Measurements from ENCODE around the gene CX3CR1.

Gene CX3CR1

GRCh38 chr3:39299279-39299678, 19.4 kb upstream of the CX3CR1 start:
- Histone ChIP-seq H3K4me3 (ENCODE audit: severe bottlenecking) (no peak overlapping the region), H3K27ac (ENCODE audit: poor library complexity, severe bottlenecking) (no peak overlapping the region), H3K9me3 (ENCODE audit: severe bottlenecking) (no peaks in the 10 kb centered on the region), H3K36me3 (ENCODE audit: low read depth) (no peaks in the 10 kb centered on the region), H3K27me3 (ENCODE audit: insufficient read depth, poor library complexity, severe bottlenecking) (peaks cover 2% of the 10 kb centered on the region), H3K4me1 (ENCODE audit: insufficient read depth, poor library complexity, severe bottlenecking) (no peaks in the 10 kb centered on the region)
- TF ChIP-seq, protein P1, sequence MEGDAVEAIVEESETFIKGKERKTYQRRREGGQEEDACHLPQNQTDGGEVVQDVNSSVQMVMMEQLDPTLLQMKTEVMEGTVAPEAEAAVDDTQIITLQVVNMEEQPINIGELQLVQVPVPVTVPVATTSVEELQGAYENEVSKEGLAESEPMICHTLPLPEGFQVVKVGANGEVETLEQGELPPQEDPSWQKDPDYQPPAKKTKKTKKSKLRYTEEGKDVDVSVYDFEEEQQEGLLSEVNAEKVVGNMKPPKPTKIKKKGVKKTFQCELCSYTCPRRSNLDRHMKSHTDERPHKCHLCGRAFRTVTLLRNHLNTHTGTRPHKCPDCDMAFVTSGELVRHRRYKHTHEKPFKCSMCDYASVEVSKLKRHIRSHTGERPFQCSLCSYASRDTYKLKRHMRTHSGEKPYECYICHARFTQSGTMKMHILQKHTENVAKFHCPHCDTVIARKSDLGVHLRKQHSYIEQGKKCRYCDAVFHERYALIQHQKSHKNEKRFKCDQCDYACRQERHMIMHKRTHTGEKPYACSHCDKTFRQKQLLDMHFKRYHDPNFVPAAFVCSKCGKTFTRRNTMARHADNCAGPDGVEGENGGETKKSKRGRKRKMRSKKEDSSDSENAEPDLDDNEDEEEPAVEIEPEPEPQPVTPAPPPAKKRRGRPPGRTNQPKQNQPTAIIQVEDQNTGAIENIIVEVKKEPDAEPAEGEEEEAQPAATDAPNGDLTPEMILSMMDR (IDR thresholded peaks at IDR 0.05; ENCODE audit: poor library complexity, severe bottlenecking) = no peak
- no peak for DNase-seq (ENCODE audit: low spot score)
- ATAC-seq (ENCODE audit: low read depth) = no peak

GRCh38 chr3:39296197-39297077, 16.6 kb upstream of the CX3CR1 start:
- no peaks in the 10 kb centered on the region for H3K27me3 ChIP-seq (ENCODE audit: insufficient read depth, poor library complexity, severe bottlenecking)
- no peaks in the 10 kb centered on the region for H3K36me3 ChIP-seq (ENCODE audit: low read depth)
- no peaks in the 10 kb centered on the region for H3K4me1 ChIP-seq (ENCODE audit: insufficient read depth, poor library complexity, severe bottlenecking)
- TF ChIP-seq, protein P1 (IDR thresholded peaks at IDR 0.05; ENCODE audit: poor library complexity, severe bottlenecking) = no peak
- no peak overlapping the region for H3K4me3 ChIP-seq (ENCODE audit: severe bottlenecking)
- no peak for ATAC-seq (ENCODE audit: low read depth)
- H3K27ac ChIP-seq (ENCODE audit: poor library complexity, severe bottlenecking) = no peak overlapping the region
- H3K9me3 ChIP-seq (ENCODE audit: severe bottlenecking) = no peaks in the 10 kb centered on the region
- no peak for DNase-seq (ENCODE audit: low spot score)

GRCh38 chr3:39295184-39295775, 15.4 kb upstream of the CX3CR1 start:
- ATAC-seq (ENCODE audit: low read depth) (no peak), DNase-seq (ENCODE audit: low spot score) (no peak)
- H3K27ac ChIP-seq (ENCODE audit: poor library complexity, severe bottlenecking) = no peak overlapping the region
- TF ChIP-seq, protein P1 (IDR thresholded peaks at IDR 0.05; ENCODE audit: poor library complexity, severe bottlenecking) = no peak
- no peaks in the 10 kb centered on the region for H3K27me3 ChIP-seq (ENCODE audit: insufficient read depth, poor library complexity, severe bottlenecking)
- no peaks in the 10 kb centered on the region for H3K4me1 ChIP-seq (ENCODE audit: insufficient read depth, poor library complexity, severe bottlenecking)
- no peaks in the 10 kb centered on the region for H3K36me3 ChIP-seq (ENCODE audit: low read depth)
- H3K4me3 ChIP-seq (ENCODE audit: severe bottlenecking) = no peak overlapping the region
- H3K9me3 ChIP-seq (ENCODE audit: severe bottlenecking) = no peaks in the 10 kb centered on the region

DNA sequence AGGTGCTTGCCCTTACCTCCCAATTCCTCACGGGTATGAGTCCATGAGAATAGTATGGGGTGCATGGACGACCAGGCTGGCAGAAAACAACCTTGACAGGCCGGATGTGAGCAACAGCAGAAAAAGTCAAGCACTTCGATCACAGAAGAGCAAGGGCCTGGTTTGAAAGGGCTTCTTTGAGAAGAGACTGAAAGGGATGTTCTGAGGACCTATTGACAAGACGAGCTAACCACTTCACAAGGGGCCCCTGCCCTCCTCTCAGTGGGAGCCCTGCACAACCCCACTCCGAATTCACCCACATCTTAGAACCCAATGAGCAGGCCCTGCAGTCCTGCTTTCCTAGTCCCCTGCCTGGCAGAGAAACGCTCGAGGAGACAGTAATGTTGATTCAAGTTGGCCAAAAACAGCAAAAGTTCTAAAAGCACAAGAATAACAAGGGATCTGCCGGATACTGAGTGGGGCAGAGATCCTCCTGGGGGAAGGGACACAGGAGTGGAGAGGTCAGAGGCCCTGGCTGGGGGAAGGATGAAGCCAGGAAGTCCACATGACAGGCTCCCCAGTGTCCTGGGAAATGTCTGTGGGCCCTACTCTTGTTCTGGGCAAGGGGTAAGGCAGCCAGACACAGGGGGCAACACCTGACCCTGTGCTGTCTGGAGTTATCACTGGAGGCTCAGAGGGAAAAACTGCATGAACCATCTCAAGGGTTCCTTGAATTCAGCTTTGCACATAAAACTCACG, 14.8 kb upstream of the CX3CR1 start:
- H3K27me3 ChIP-seq (ENCODE audit: insufficient read depth, poor library complexity, severe bottlenecking) = no peaks in the 10 kb centered on the region
- DNase-seq (ENCODE audit: low spot score) = no peak
- no peak overlapping the region for H3K27ac ChIP-seq (ENCODE audit: poor library complexity, severe bottlenecking)
- TF ChIP-seq, protein P1 (IDR thresholded peaks at IDR 0.05; ENCODE audit: poor library complexity, severe bottlenecking) = no peak
- H3K9me3 ChIP-seq (ENCODE audit: severe bottlenecking) = no peaks in the 10 kb centered on the region
- ATAC-seq (ENCODE audit: low read depth) = no peak
- no peaks in the 10 kb centered on the region for H3K36me3 ChIP-seq (ENCODE audit: low read depth)
- no peaks in the 10 kb centered on the region for H3K4me1 ChIP-seq (ENCODE audit: insufficient read depth, poor library complexity, severe bottlenecking)
- H3K4me3 ChIP-seq (ENCODE audit: severe bottlenecking) = no peak overlapping the region

Measured in RWPE2 (cell line).